Keratinocyte (primary cell): Measurements from ENCODE around the gene SCNN1G. TPM values are rescaled to one million over a fixed set of nuclear protein-coding genes. Genes with fewer than 3 reads are reported as not detected.
"Not testable (repeated sequence)": the region's sequence is repeated elsewhere in the genome, so short reads cannot be mapped to it uniquely, and the experiment has no call there.

ENCODE experiments used
- DNase-seq: peaks from one replicate; pipeline ENCODE4 v3.0.0-alpha.2; 2011; ENCODE audit warnings: low read depth, missing footprints, low spot score
- FAIRE-seq: peaks from 2 replicates; lab custom pipeline; 2011; peaks lifted over from hg19 to GRCh38; lab: Jason Lieb, UNC
- H2AFZ ChIP-seq: 2 replicates; pipeline ENCODE4 v1.6.0; 2012; ENCODE audit warnings: low read length, control low read depth, inconsistent platforms; ENCODE audit not compliant: control insufficient read depth
- H3K27ac ChIP-seq: 2 replicates; pipeline ENCODE4 v1.5.1; 2011; ENCODE audit warnings: low read length; ENCODE audit not compliant: control insufficient read depth, insufficient read depth
- H3K27me3 ChIP-seq: 3 replicates; pipeline ENCODE4 v1.6.0; 2011; ENCODE audit warnings: low read length; ENCODE audit not compliant: control insufficient read depth, insufficient read depth; ENCODE audit errors: extremely low read depth
- H3K36me3 ChIP-seq, 2 experiments: 2 replicates in 1 of 2; 3 replicates in 1 of 2; pipeline ENCODE4 v1.5.1; 2011; ENCODE audit warnings: low read length in 2 of 2, mild to moderate bottlenecking in 1 of 2; ENCODE audit not compliant: control insufficient read depth in 2 of 2, insufficient read depth in 2 of 2; ENCODE audit errors: extremely low read depth in 1 of 2
- H3K4me1 ChIP-seq: 3 replicates; pipeline ENCODE4 v1.5.1; 2011; ENCODE audit warnings: low read length; ENCODE audit not compliant: control insufficient read depth, insufficient read depth; ENCODE audit errors: extremely low read depth
- H3K4me2 ChIP-seq: 3 replicates; pipeline ENCODE4 v1.6.0; 2011; ENCODE audit warnings: low read depth, low read length; ENCODE audit not compliant: control insufficient read depth, insufficient read depth; ENCODE audit errors: extremely low read depth
- H3K4me3 ChIP-seq, 3 experiments: fragments of 200-600 bp in 1 of 3; sonication (generic) in 1 of 3; 2 replicates in 2 of 3; 3 replicates in 1 of 3; pipeline ENCODE4 v1.5.1; 2011 to 2016; ENCODE audit warnings: low read length in 3 of 3, mild to moderate bottlenecking in 3 of 3, control low read depth in 2 of 3, inconsistent platforms in 1 of 3, low read depth in 1 of 3, mixed read lengths in 1 of 3, mixed run types in 1 of 3, moderate library complexity in 1 of 3; ENCODE audit not compliant: control insufficient read depth in 2 of 3, insufficient read depth in 2 of 3; ENCODE audit errors: extremely low read depth in 1 of 3
- H3K79me2 ChIP-seq: 2 replicates; pipeline ENCODE4 v1.6.0; 2012; ENCODE audit warnings: low read length; ENCODE audit not compliant: control insufficient read depth, insufficient read depth
- H3K9ac ChIP-seq: 3 replicates; pipeline ENCODE4 v1.6.0; 2011; ENCODE audit warnings: low read length; ENCODE audit not compliant: control insufficient read depth, insufficient read depth; ENCODE audit errors: extremely low read depth
- H3K9me1 ChIP-seq: 3 replicates; pipeline ENCODE4 v1.6.0; 2011; ENCODE audit warnings: low read length; ENCODE audit not compliant: control insufficient read depth, insufficient read depth; ENCODE audit errors: extremely low read depth
- H3K9me3 ChIP-seq: 2 replicates; pipeline ENCODE4 v1.5.1; 2012; ENCODE audit warnings: low read depth, low read length; ENCODE audit not compliant: control insufficient read depth
- H4K20me1 ChIP-seq: 3 replicates; pipeline ENCODE4 v1.6.0; 2011; ENCODE audit warnings: low read length; ENCODE audit not compliant: control insufficient read depth, insufficient read depth; ENCODE audit errors: extremely low read depth
- CTCF ChIP-seq, 3 experiments: IDR thresholded peaks in 1 of 3; conservative IDR thresholded peaks in 1 of 3; optimal IDR thresholded peaks in 1 of 3; 2 replicates in 2 of 3; 3 replicates in 1 of 3; pipeline versions ENCODE3 to v1.5.1; 2011; ENCODE audit warnings: low read length in 3 of 3, mild to moderate bottlenecking in 3 of 3, moderate library complexity in 2 of 3, control low read depth in 1 of 3, inconsistent platforms in 1 of 3; ENCODE audit not compliant: insufficient read depth in 2 of 3; ENCODE audit errors: extremely low read depth in 1 of 3
- EZH2 ChIP-seq: IDR thresholded peaks from one replicate; pipeline ENCODE4 v1.6.1; 2012; ENCODE audit warnings: inconsistent platforms, mild to moderate bottlenecking, low read length, moderate library complexity
- dilution Hi-C: fragments of 300-500 bp; cut with MboI; formaldehyde crosslinking; loops from one replicate; pipeline ENCODE4 v1.7.0; 2020; ENCODE audit warnings: low sequenced_read_pairs; ENCODE audit not compliant: extremely low pct_ligation_motif_present
- polyA plus RNA-seq, 5 experiments: library from polyadenylated mRNA; depleted of rRNA in 3 of 5; stranded (reverse) in 3 of 5; stranded (forward) in 1 of 5; unstranded in 1 of 5; fragments of >200 nt; gene quantifications; 1 replicate in 1 of 5; 2 replicates in 3 of 5; 3 replicates in 1 of 5; pipeline versions ENCODE4 v1.2.1 to v1.2.3, GENCODE V29; 2011 to 2012; ENCODE audit warnings: missing spikeins in 2 of 5, low read depth in 1 of 5, low replicate concordance in 1 of 5

Gene SCNN1G
- polyA plus RNA-seq, 1 donor (not counting 4 experiments of a cell fraction or from before 2014, with no cell fraction given) = 0.25 TPM

GRCh38 chr16:23249830-23250229 is 67.3 kb downstream of the SCNN1G start:
- no peak overlapping the region for H2AFZ ChIP-seq
- H4K20me1 ChIP-seq = no peaks in the 10 kb centered on the region
- no peak for TF ChIP-seq EZH2
- no peak for TF ChIP-seq CTCF (optimal IDR thresholded peaks at IDR 0.05 in 1 of 3, IDR thresholded peaks at IDR 0.05 in 1 of 3, conservative IDR thresholded peaks at IDR 0.05 in 1 of 3; ENCODE audit: extremely low read depth in 1 of 3, insufficient read depth in 2 of 3, low read length in 3 of 3)
- no peaks in the 10 kb centered on the region for H3K27me3 ChIP-seq
- no peak overlapping the region for H3K27ac ChIP-seq
- dilution Hi-C loops = no loop called here
- H3K79me2 ChIP-seq = no peaks in the 10 kb centered on the region
- no peak for FAIRE-seq
- H3K4me1 ChIP-seq = no peaks in the 10 kb centered on the region
- no peaks in the 10 kb centered on the region for H3K9me1 ChIP-seq
- no peaks in the 10 kb centered on the region for H3K36me3 ChIP-seq
- no peak overlapping the region for H3K4me2 ChIP-seq
- H3K9ac ChIP-seq = no peak overlapping the region
- H3K9me3 ChIP-seq = no peaks in the 10 kb centered on the region
- DNase-seq = no peak
- H3K4me3 ChIP-seq = no peak overlapping the region

GRCh38 chr16:23252310-23252709 is 69.8 kb downstream of the SCNN1G start:
- no peaks in the 10 kb centered on the region for H3K36me3 ChIP-seq
- no peak overlapping the region for H3K9ac ChIP-seq
- H3K27me3 ChIP-seq = no peaks in the 10 kb centered on the region
- no peaks in the 10 kb centered on the region for H3K9me3 ChIP-seq
- FAIRE-seq (no peak), DNase-seq (no peak)
- no peak for TF ChIP-seq CTCF (optimal IDR thresholded peaks at IDR 0.05 in 1 of 3, IDR thresholded peaks at IDR 0.05 in 1 of 3, conservative IDR thresholded peaks at IDR 0.05 in 1 of 3; ENCODE audit: extremely low read depth in 1 of 3, insufficient read depth in 2 of 3, low read length in 3 of 3)
- TF ChIP-seq EZH2 = no peak
- H2AFZ ChIP-seq = no peak overlapping the region
- H3K4me3 ChIP-seq = no peak overlapping the region
- H3K79me2 ChIP-seq = no peaks in the 10 kb centered on the region
- no peak overlapping the region for H3K27ac ChIP-seq
- H3K9me1 ChIP-seq = no peaks in the 10 kb centered on the region
- H3K4me1 ChIP-seq = no peaks in the 10 kb centered on the region
- dilution Hi-C loops = no loop called here
- no peak overlapping the region for H3K4me2 ChIP-seq
- no peaks in the 10 kb centered on the region for H4K20me1 ChIP-seq

- dilution Hi-C loops, H4K20me1 ChIP-seq, FAIRE-seq, H3K27me3 ChIP-seq, H3K79me2 ChIP-seq, H3K4me2 ChIP-seq, H2AFZ ChIP-seq, H3K9me1 ChIP-seq, H3K9ac ChIP-seq, DNase-seq, H3K36me3 ChIP-seq, H3K4me3 ChIP-seq, H3K9me3 ChIP-seq, H3K27ac ChIP-seq: not testable (repeated sequence)
- peaks cover 12% of the 10 kb centered on the region for H3K4me1 ChIP-seq
These were observed 71.1 kb downstream of the SCNN1G start for GRCh38 chr16:23253650-23254049.
